SK-N-SH (cell line): Measurements from ENCODE around the gene MED8. TPM values are rescaled to one million over a fixed set of nuclear protein-coding genes. Genes with fewer than 3 reads are reported as not detected.

Experiments used
- CTCF ChIA-PET: fragments of 300-600, 350-600 bp; formaldehyde crosslinking; extraction: SDS; loops from one replicate; lab custom pipeline; 2021; lab: Yijun Ruan, JAX
- POLR2A ChIA-PET: fragments of 350-600 bp; sonication (Branson Sonifier 250); formaldehyde crosslinking; extraction: SDS; loops from one replicate; lab custom pipeline; 2020; ENCODE audit warnings: antibody characterized with exemption, inconsistent platforms; lab: Yijun Ruan, JAX
- DNase-seq: peaks from one replicate; pipeline ENCODE4 v3.0.0; 2012
- H2AFZ ChIP-seq: fragments of 200-600 bp; sonication (generic); 2 replicates; pipeline ENCODE4 v1.8.1; 2016; ENCODE audit warnings: antibody characterized with exemption, mild to moderate bottlenecking, low read depth
- H3F3A ChIP-seq: fragments of 200-600 bp; sonication (generic); replicated peaks from 2 replicates; pipeline ENCODE3; 2016; ENCODE audit warnings: antibody characterized with exemption, mild to moderate bottlenecking; ENCODE audit not compliant: insufficient read depth
- H3K27ac ChIP-seq, 2 experiments: fragments of 200-500 bp in 1 of 2; fragments of 200-600 bp in 1 of 2; sonication (Bioruptor generic) in 1 of 2; sonication (generic), shearing (Covaris generic) in 1 of 2; 2 replicates each; pipeline versions ENCODE4 v1.5.1 to v1.6.1; 2014 to 2016; ENCODE audit warnings: low read depth in 2 of 2, inconsistent platforms in 1 of 2, low read length in 1 of 2, mild to moderate bottlenecking in 1 of 2, mixed read lengths in 1 of 2
- H3K27me3 ChIP-seq: fragments of 200-600 bp; sonication (generic), shearing (Covaris generic); 2 replicates; pipeline ENCODE4 v1.6.1; 2016; ENCODE audit warnings: mixed run types; ENCODE audit not compliant: insufficient read depth
- H3K36me3 ChIP-seq, 2 experiments: fragments of 200-500 bp in 1 of 2; fragments of 200-600 bp in 1 of 2; sonication (Bioruptor generic) in 1 of 2; sonication (generic) in 1 of 2; replicated peaks in 1 of 2; 2 replicates each; pipeline versions ENCODE3 to v1.5.1; 2014 to 2016; ENCODE audit warnings: low read length in 1 of 2, mild to moderate bottlenecking in 1 of 2; ENCODE audit not compliant: insufficient read depth in 2 of 2, control insufficient read depth in 1 of 2
- H3K4me1 ChIP-seq, 2 experiments: fragments of 200-500 bp in 1 of 2; fragments of 200-600 bp in 1 of 2; sonication (Bioruptor generic) in 1 of 2; sonication (generic), shearing (Covaris generic) in 1 of 2; 2 replicates each; pipeline versions ENCODE4 v1.5.1 to v1.6.1; 2014 to 2016; ENCODE audit warnings: low read depth in 1 of 2, low read length in 1 of 2, mixed run types in 1 of 2; ENCODE audit not compliant: insufficient read depth in 2 of 2, control insufficient read depth in 1 of 2
- H3K4me2 ChIP-seq: fragments of 200-600 bp; sonication (generic), shearing (Covaris generic); 2 replicates; pipeline ENCODE4 v1.6.1; 2017; ENCODE audit warnings: mixed run types
- H3K4me3 ChIP-seq, 2 experiments: fragments of 200-500 bp in 1 of 2; fragments of 200-600 bp in 1 of 2; sonication (Bioruptor generic) in 1 of 2; sonication (generic), shearing (Covaris generic) in 1 of 2; 2 replicates each; pipeline versions ENCODE4 v1.5.1 to v1.8.1; 2014 to 2016; ENCODE audit warnings: low read depth in 2 of 2, inconsistent platforms in 1 of 2, low read length in 1 of 2, mild to moderate bottlenecking in 1 of 2, mixed read lengths in 1 of 2, moderate library complexity in 1 of 2
- H3K79me2 ChIP-seq: fragments of 200-600 bp; sonication (generic); 2 replicates; pipeline ENCODE4 v1.8.1; 2017; ENCODE audit warnings: mild to moderate bottlenecking; ENCODE audit not compliant: insufficient read depth
- H3K9ac ChIP-seq: fragments of 200-600 bp; sonication (generic); 2 replicates; pipeline ENCODE4 v1.6.1; 2017; ENCODE audit warnings: mixed run types
- H3K9me2 ChIP-seq: fragments of 200-600 bp; sonication (generic); 2 replicates; pipeline ENCODE4 v1.6.1; 2017; ENCODE audit warnings: mixed run types
- H3K9me3 ChIP-seq: fragments of 200-600 bp; sonication (generic); 2 replicates; pipeline ENCODE4 v1.6.1; 2017; ENCODE audit warnings: mixed run types, mild to moderate bottlenecking, moderate library complexity
- H4K20me1 ChIP-seq: fragments of 200-600 bp; sonication (generic); 2 replicates; pipeline ENCODE4 v1.6.1; 2017; ENCODE audit warnings: mild to moderate bottlenecking, mixed run types; ENCODE audit not compliant: insufficient read depth
- EZH2phosphoT487 ChIP-seq: fragments of 200-600 bp; sonication (generic); IDR thresholded peaks from 2 replicates; pipeline ENCODE4 v1.6.1; 2017; ENCODE audit warnings: low read depth, mixed run types, mild to moderate bottlenecking, antibody characterized with exemption, moderate library complexity, borderline replicate concordance
- FOXM1 ChIP-seq: IDR thresholded peaks from 2 replicates; pipeline ENCODE4 v1.4.0; 2012; ENCODE audit warnings: low read depth, mild to moderate bottlenecking
- GATA2 ChIP-seq: sonication (generic); formaldehyde crosslinking; IDR thresholded peaks from 2 replicates; pipeline ENCODE4 v1.5.0; 2020; ENCODE audit warnings: mild to moderate bottlenecking, missing genetic modification reagents
- JUND ChIP-seq: IDR thresholded peaks from 2 replicates; pipeline ENCODE4 v1.4.0; 2012
- MAX ChIP-seq: IDR thresholded peaks from 2 replicates; pipeline ENCODE4 v1.4.0; 2012; ENCODE audit warnings: low read depth
- MEF2A ChIP-seq: IDR thresholded peaks from 2 replicates; pipeline ENCODE4 v1.4.0; 2012; ENCODE audit warnings: low read depth, borderline replicate concordance
- MXI1 ChIP-seq: IDR thresholded peaks from 2 replicates; pipeline ENCODE4 v1.6.1; 2012; ENCODE audit warnings: mild to moderate bottlenecking, low read depth, low read length, improper control_type of control experiment
- POLR2AphosphoS5 ChIP-seq: IDR thresholded peaks from 2 replicates; pipeline ENCODE4 v1.6.1; 2012; ENCODE audit warnings: low read depth, low read length
- RAD21 ChIP-seq: IDR thresholded peaks from 2 replicates; pipeline ENCODE4 v1.6.1; 2012; ENCODE audit warnings: mild to moderate bottlenecking, low read length
- RCOR1 ChIP-seq: fragments of 150-350 bp; IDR thresholded peaks from 2 replicates; pipeline ENCODE4 v1.6.1; 2017; ENCODE audit warnings: antibody characterized with exemption, low read length
- REST ChIP-seq: IDR thresholded peaks from 2 replicates; pipeline ENCODE4 v1.6.1; 2012; ENCODE audit warnings: mild to moderate bottlenecking, low read depth, low read length, moderate library complexity
- SMC3 ChIP-seq: IDR thresholded peaks from 2 replicates; pipeline ENCODE4 v1.6.1; 2012; ENCODE audit warnings: low read depth, low read length, improper control_type of control experiment
- TEAD4 ChIP-seq: IDR thresholded peaks from 2 replicates; pipeline ENCODE4 v1.4.0; 2012; ENCODE audit warnings: mild to moderate bottlenecking, borderline replicate concordance; ENCODE audit not compliant: insufficient read depth
- WGBS: methylation state at CpG from one replicate; pipeline ENCODE4 v1.1.6; 2017; ENCODE audit warnings: low lambda C conversion rate; 5-methylcytosine and 5-hydroxymethylcytosine counted together
- polyA plus RNA-seq, 3 experiments: library from polyadenylated mRNA; depleted of rRNA; stranded (reverse); fragments of >200 nt; gene quantifications; 2 replicates each; pipeline ENCODE4 v1.2.3, GENCODE V29; 2012
- TF ChIP-seq, protein P1 (sequence below): fragments of 200-600 bp; sonication (generic); IDR thresholded peaks from 2 replicates; pipeline ENCODE4 v1.6.1; 2017; ENCODE audit warnings: antibody characterized with exemption, mild to moderate bottlenecking, moderate library complexity
- TF ChIP-seq, protein P2 (sequence below): fragments of 150-350 bp; IDR thresholded peaks from 2 replicates; pipeline ENCODE4 v1.6.1; 2016; ENCODE audit warnings: mild to moderate bottlenecking, low read depth, low read length
- TF ChIP-seq, protein P3 (sequence below): IDR thresholded peaks from 2 replicates; pipeline ENCODE4 v1.4.0; 2012; ENCODE audit warnings: low read depth, borderline replicate concordance
- TF ChIP-seq, protein P4 (sequence below): IDR thresholded peaks from 2 replicates; pipeline ENCODE4 v1.4.0; 2012; ENCODE audit warnings: low read depth, borderline replicate concordance
- TF ChIP-seq, protein P5 (sequence below): IDR thresholded peaks from 2 replicates; pipeline ENCODE4; 2012

The MED8 gene
- polyA plus RNA-seq, 1 of the 3 experiments (the other 2 are of a cell fraction): 33.7 TPM

DNA sequence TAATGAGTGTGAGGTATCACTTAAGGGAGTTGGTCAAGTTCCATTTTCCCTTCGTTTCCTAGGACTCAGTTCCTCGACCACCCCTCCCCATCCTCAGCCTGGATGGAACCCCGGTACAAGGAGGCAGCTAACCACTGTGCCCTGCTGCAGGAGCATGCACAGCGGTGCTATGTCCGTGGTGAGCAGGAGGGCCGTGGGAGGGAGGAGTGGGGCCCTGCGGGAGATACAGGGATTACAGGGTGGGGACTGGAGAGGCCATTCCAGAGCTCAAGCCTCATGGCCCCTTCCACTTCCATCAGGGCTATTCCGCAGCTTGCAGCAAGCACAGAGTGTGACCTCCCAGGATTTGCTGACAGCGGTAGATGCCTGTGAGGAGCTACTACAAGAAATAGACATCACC, 38.3 kb upstream of the MED8 start:
- H4K20me1 ChIP-seq: no peaks in the 10 kb centered on the region
- no peaks in the 10 kb centered on the region for H3K79me2 ChIP-seq
- no peak overlapping the region for H2AFZ ChIP-seq
- DNase-seq: no peak
- no peak for TF ChIP-seq RCOR1
- TF ChIP-seq, protein P1, sequence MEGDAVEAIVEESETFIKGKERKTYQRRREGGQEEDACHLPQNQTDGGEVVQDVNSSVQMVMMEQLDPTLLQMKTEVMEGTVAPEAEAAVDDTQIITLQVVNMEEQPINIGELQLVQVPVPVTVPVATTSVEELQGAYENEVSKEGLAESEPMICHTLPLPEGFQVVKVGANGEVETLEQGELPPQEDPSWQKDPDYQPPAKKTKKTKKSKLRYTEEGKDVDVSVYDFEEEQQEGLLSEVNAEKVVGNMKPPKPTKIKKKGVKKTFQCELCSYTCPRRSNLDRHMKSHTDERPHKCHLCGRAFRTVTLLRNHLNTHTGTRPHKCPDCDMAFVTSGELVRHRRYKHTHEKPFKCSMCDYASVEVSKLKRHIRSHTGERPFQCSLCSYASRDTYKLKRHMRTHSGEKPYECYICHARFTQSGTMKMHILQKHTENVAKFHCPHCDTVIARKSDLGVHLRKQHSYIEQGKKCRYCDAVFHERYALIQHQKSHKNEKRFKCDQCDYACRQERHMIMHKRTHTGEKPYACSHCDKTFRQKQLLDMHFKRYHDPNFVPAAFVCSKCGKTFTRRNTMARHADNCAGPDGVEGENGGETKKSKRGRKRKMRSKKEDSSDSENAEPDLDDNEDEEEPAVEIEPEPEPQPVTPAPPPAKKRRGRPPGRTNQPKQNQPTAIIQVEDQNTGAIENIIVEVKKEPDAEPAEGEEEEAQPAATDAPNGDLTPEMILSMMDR: no peak
- TF ChIP-seq POLR2AphosphoS5: no peak
- no peak for TF ChIP-seq TEAD4
- TF ChIP-seq, protein P2, sequence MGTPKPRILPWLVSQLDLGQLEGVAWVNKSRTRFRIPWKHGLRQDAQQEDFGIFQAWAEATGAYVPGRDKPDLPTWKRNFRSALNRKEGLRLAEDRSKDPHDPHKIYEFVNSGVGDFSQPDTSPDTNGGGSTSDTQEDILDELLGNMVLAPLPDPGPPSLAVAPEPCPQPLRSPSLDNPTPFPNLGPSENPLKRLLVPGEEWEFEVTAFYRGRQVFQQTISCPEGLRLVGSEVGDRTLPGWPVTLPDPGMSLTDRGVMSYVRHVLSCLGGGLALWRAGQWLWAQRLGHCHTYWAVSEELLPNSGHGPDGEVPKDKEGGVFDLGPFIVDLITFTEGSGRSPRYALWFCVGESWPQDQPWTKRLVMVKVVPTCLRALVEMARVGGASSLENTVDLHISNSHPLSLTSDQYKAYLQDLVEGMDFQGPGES: no peak
- TF ChIP-seq RAD21: no peak
- TF ChIP-seq EZH2phosphoT487: no peak
- no peak for TF ChIP-seq JUND
- no peak for TF ChIP-seq MEF2A
- TF ChIP-seq, protein P3, sequence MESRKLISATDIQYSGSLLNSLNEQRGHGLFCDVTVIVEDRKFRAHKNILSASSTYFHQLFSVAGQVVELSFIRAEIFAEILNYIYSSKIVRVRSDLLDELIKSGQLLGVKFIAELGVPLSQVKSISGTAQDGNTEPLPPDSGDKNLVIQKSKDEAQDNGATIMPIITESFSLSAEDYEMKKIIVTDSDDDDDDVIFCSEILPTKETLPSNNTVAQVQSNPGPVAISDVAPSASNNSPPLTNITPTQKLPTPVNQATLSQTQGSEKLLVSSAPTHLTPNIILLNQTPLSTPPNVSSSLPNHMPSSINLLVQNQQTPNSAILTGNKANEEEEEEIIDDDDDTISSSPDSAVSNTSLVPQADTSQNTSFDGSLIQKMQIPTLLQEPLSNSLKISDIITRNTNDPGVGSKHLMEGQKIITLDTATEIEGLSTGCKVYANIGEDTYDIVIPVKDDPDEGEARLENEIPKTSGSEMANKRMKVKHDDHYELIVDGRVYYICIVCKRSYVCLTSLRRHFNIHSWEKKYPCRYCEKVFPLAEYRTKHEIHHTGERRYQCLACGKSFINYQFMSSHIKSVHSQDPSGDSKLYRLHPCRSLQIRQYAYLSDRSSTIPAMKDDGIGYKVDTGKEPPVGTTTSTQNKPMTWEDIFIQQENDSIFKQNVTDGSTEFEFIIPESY: no peak
- no peak for TF ChIP-seq MXI1
- TF ChIP-seq, protein P4, sequence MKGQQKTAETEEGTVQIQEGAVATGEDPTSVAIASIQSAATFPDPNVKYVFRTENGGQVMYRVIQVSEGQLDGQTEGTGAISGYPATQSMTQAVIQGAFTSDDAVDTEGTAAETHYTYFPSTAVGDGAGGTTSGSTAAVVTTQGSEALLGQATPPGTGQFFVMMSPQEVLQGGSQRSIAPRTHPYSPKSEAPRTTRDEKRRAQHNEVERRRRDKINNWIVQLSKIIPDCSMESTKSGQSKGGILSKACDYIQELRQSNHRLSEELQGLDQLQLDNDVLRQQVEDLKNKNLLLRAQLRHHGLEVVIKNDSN: no peak
- no peak for TF ChIP-seq REST
- no peak for TF ChIP-seq MAX
- no peak for TF ChIP-seq SMC3
- no peak for TF ChIP-seq FOXM1
- TF ChIP-seq GATA2 (CRISPR knock-in tag): no peak
- TF ChIP-seq, protein P5, sequence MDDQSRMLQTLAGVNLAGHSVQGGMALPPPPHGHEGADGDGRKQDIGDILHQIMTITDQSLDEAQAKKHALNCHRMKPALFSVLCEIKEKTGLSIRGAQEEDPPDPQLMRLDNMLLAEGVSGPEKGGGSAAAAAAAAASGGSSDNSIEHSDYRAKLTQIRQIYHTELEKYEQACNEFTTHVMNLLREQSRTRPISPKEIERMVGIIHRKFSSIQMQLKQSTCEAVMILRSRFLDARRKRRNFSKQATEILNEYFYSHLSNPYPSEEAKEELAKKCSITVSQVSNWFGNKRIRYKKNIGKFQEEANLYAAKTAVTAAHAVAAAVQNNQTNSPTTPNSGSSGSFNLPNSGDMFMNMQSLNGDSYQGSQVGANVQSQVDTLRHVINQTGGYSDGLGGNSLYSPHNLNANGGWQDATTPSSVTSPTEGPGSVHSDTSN: no peak
- H3K27ac ChIP-seq: no peak overlapping the region
- no peak overlapping the region for H3K4me2 ChIP-seq
- no peaks in the 10 kb centered on the region for H3K9me3 ChIP-seq
- WGBS: 95% methylated on average over 3 of the region's 9 CpGs
- H3K36me3 ChIP-seq: peaks cover 23 to 86% of the 10 kb centered on the region in 2 experiments
- no peak overlapping the region for H3K9ac ChIP-seq
- no peaks in the 10 kb centered on the region for H3K9me2 ChIP-seq
- CTCF ChIA-PET: interaction anchor here (1.6 kb wide), 1 partner anchor 13 kb away, joined by 8 read pairs; no protein-coding TSS in a partner anchor
- no peaks in the 10 kb centered on the region for H3K27me3 ChIP-seq
- no peak overlapping the region for H3K4me3 ChIP-seq
- POLR2A ChIA-PET: no interaction called here
- no peaks in the 10 kb centered on the region for H3F3A ChIP-seq
- no peaks in the 10 kb centered on the region for H3K4me1 ChIP-seq
